ENCODE data around the gene PLCD1.
A peak's percentile ranks its signal among the peaks of the same experiment; 100 is the strongest.
"Not testable (repeated sequence)": the region's sequence is repeated elsewhere in the genome, so short reads cannot be mapped to it uniquely, and the experiment has no call there.

PLCD1 gene

DNA sequence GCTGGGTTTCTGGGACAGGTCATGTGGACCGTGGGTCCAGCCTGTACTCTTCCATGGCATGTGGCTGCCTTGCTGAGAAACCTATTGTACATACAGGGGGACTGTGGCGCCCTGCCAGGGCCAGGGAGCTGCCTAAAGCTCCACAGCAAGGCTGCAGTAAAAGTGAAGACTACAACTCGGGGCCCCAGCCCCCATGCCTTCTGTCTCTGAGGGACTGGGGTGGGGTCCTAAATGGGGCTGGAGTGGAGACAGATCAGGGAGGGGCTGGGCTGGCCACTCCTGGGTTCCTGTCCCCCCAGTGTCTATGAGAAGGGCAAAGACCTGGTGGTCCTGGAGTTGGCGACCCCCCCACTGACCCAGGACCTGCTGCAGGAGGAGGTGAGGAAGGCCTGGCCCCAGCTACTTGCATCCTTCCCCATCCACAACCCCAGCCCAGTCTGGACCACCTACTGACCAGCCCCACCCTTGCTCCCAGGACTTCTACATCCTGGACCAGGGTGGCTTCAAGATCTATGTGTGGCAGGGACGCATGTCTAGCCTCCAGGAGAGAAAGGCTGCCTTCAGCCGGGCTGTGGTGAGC is 31.6 kb downstream of the PLCD1 start:
- DNase-seq: no peak

DNA sequence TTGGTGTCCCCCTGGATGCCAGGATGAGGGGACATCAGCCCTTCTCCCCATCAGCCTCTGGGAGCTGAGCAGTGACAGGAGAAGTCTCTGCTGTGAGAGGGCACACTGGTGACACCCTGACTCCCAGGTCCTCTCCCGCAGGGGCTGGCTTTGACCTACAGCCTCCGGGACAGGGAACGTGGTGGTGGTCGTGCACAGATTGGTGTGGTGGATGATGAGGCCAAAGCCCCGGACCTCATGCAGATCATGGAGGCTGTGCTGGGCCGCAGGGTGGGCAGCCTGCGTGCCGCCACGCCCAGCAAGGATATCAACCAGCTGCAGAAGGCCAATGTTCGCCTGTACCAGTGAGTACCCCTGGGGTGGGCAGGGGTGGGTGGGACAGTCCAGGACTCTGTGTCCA is 32.1 kb downstream of the PLCD1 start:
- no peak for DNase-seq

DNA sequence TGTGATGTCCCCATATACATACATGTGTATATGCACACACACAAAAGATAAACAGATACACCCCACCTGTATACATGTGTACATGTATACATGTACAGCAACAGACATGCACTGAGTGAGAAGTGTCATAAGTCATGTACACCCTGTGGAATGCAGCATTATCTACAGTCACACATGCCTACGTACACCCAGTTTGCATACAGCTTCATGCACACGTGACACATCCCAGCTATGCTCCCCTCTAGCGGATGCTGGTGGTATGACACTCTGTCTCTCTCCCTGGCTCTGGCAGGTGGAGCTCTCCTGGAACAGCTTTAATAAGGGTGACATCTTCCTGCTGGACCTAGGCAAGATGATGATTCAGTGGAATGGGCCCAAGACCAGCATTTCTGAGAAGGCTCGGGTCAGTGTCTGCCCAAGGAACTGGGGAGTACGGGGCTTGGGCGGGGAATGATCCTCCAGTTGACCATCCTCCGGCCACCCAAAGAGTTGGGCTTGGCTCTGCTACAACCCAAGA is 32.6 kb downstream of the PLCD1 start:
- peak; percentile 92 for DNase-seq

DNA sequence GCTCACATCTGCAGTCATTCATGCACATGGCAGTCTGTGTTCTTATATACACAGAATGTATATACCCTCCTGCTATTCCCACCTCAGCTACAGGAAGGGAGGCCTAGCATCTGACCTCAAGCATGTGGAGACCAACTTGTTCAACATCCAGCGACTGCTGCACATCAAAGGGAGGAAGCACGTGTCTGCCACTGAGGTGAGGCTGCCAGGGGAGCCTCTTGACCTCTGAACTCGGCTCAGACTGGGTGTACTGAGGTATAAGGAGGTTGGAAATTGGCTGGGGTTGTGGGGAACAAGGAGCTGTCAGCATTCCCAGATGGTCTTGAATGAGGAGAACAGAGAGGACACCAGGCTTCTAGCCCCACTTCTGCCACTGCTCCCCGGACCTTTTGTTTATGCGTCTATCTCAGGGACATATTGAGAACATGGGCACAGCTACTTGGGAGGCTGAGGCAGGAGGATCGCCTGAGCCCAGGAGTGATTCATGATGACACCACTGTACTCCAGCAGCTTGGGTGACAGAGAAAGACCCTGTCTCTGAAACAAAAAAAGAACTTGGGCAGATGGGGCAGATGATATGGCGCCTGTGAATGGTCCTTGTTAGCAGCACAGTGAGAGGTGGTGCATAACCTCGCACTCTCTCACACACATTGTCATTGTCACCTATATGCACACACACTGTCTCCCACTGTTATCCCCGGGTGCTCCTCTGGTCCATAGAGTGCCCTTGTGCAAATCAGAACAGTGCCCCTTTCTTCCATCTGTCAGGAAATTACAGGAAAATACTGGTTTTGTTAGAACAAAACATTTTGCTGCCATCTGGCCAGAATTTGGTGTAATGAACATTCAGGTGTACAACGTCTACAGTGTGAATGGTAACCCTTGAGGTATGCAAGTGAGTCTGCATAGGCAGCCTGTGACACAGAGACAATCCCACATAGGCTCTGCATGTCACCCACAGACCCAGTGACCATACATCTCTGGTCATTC is 33.5 kb downstream of the PLCD1 start:
- DNase-seq: no peak

DNA sequence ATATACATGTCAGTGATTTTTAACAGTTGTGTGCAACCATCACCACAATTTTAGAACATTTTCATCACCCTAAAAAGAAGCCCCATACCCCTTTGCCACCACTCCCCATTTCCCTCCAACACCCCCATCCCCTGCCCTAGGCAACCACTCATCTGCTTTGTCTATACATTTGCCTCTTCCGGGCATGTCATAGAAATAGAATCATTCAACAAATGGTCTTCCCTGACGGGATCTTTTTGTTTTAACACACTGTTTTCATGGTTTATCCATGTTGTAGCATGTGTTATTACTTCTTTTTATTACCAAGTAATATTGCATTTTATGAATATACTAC is 34.8 kb downstream of the PLCD1 start:
- no peak for DNase-seq

DNA sequence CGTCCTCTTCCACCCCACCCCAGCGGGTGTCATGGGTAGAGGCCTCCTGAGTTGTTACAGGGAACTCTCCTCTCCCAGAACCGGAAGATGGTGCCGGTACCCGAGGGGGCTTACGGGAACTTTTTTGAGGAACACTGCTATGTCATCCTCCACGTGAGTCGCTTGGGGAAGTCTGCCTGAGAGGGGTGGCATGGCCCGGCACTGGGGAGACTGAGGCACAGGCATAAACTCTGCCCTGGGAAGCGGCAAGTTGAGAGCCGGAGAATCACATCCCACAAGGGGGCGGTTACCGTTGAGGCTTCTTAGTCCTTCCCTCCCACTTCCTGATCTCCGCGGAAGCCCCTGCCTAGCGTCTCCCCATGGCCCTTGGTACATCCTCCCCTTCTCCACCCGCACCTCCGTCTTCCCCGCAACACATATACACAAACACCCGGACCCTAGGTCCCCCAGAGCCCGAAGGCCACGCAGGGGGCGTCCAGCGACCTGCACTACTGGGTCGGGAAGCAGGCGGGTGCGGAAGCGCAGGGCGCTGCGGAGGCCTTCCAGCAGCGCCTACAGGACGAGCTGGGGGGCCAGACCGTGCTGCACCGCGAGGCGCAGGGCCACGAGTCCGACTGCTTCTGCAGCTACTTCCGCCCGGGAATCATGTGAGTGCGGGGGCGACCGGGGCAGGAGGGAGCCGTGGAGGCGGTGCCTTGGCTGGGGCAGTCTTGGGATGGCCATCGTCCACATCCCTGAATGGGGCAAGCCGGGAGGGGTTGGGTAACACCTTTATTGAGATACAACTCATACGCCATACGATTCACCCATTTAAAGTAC is 35.4 kb downstream of the PLCD1 start:
- DNase-seq: peak; percentile 78

DNA sequence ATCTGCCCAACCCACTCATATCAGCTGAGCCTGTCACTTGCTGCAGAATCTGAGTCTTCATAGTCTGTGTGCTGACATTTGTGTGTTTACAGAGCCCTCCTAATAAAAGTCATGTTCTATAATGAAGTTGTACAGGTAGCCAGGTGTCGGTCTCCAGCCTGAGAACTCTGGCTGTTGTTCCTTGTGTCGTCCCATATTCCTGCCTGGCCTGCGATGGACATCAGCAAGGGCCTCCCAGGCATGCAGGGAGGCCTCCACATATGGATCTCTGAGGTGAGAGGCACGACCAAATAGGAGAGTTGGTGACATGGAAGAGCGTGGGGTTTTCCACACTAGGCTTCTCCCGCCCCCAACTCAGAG is 36.0 kb downstream of the PLCD1 start:
- DNase-seq: no peak

DNA sequence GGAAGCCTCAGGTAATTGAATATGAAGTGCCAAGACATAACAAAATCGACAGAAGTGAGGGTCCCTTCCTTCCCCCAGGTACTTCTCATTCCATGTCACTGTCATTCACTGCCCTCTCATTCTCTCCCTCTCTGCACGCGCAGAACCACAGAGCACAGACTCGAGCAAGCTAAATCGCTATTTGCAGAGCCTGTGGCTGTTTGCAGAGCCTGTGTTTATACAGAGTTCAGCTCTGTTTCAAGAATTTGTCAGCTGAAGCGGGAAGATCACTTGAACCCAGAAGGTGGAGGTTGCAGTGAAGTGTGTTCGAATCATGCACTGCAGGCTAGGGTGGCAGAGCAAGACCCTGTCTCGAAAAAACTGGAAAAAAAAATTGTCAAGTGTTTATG is 36.4 kb downstream of the PLCD1 start:
- DNase-seq: no peak

DNA sequence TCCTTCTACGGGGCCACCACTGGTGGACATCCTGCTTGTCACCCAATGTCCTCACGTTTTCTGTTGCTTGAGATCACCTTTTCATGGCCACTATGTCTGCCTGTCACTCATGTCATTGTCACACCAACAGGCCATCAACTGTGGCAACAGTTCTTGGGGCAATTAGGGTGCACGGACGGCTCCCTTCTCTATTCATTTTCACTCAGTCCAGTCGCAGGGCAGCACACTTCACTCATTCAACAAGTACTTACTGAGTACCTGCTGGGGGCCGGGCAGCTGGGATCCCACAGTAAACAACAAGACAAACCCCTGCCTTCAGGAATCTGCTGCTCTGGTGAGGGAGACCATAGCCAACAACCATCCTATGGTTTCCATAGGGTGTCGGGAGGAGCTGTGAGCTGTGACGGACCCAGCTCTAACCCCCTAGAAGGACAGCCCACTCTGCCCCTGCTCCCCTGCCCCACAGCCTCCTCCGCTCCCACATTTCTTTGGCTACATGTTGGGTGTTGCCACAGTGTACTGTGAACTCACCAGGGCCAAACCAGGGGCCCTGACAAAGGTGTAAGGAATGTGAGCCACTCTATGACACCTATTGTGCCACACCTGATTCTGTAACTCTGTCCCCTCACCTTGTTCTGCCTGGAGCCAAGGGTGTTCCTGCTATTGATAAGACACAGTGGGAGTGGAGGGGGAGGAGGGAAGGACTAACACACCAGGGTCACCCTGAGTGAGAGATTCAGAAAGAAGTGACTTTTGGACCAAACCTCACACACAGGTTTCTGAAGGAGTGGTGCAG is 37.0 kb downstream of the PLCD1 start:
- DNase-seq: no peak

DNA sequence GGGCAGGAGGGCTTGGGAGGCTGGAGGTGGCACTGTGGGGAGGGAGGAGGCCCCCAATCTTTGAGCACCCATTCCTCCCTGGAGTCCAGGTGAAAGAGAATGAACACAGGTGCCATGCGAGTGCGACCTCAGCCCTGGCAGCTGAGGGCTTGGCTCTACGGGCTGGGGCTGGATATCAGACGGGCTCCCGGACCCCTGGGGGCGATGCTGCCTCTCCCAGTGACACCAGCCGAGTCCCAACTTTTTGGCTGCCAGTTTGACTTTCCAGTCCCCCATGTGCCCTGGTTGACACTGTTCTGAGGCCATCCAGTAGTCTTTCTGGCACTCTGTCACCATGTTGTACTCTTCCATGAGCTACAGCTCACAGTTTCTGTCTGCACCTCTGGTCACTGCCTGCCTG is 37.6 kb downstream of the PLCD1 start:
- no peak for DNase-seq

DNA sequence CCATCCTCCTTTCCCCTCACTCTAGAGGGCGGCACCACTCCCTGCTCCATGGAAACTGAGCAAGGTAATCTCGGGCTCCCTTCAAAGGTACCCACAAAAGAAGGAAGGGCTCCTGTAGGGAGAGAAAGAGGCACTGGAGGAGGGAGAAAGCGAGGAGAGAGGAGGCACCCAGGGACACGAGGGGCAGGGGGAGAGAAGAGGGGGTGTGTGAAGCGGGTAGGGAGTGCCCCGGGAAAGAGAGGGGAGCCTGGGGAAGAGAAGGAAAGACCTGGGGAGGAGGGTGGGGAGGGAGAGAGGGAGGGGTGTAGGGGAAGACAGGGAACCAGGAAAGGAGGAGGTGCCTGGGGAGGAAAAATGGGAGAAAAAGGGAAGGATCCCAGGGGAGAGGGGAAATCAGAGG is 38.3 kb downstream of the PLCD1 start:
- no peak for DNase-seq

DNA sequence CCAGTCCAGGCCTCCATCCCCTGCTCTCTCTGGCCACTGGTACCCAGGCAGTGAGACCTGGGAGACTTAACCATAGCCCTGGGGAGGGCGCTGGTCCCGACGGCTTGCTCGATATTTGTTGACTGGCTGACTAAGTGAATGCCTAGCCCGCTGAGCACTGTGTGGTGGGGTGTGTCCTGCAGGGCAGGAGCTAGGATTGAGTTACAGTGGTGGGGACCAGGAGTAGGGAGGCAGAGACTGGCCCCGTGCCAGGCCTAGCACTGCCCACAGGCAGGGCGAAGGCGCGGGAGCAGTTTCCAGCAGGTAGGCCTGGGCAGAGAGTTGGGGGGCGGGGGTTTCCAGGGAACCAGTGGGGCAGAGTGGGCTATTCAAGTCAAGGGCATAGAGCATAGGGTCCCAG is 38.9 kb downstream of the PLCD1 start, which contains the start of gene VILL:
VILL (plus strand) TSS at position 260 of the 400 bp plus-strand sequence. CDS start 2,887 bp downstream, outside the sequence.
- no peak for DNase-seq

DNA sequence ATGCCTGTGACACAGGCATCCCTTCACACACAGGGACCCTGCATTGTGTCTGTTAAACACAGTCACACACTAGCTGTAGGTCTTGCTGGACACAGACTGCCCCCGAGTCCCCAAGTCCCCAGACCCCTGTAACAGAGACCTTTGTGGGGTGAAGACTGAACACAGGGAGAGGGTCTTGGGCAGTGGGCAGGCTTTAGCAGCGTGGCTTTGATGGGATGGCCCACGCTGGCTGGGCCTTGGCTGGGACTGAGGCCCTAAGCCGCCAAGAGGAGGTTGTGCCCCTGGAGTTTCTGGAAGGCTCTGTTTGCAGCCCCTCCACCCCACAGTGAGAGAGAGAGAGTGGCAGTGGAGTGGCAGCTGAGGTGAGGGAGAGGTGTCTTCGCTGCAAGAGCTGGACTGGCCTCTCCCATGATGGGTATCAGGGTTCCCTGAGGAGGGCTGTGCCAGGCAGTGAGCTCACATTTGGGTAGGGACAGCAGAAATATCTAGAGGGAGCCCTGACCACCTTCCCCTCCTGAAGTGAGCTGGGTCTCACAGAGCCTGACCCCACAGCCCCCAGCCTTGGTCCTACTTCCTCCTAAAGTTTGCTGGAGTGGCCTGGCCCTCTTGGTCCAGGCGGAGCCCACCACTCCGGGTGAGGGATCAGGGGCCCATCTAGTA is 39.5 kb downstream of the PLCD1 start:
- no peak for DNase-seq

DNA sequence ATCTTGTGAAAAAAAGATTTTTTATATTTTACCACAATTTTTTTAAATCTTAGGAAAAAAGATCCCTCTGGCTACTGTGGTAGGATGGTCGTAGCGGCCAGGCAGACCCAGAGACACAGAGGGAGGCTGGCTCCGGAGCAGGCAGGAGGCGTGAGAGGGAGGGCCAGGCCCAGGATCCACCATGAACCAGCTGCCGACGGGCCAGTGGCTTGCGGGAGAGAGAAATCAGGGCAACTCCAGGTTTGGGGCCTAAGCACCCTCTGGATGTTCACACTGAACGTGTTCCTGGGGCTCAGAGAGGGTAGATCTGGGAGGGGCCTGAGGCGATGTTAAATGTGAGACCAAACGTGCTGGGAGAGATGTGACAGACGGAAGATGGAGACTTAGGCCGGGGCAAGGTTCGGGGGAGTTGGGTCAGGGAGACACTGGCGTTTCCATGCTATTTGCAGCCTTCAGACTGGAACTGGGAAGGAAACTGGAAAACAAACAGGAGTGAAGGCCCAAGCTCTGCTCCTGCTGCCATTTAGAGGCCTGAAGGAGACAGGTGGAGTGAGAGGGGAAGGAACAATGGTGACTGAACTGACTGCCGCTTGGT is 40.4 kb downstream of the PLCD1 start:
- no peak for DNase-seq

DNA sequence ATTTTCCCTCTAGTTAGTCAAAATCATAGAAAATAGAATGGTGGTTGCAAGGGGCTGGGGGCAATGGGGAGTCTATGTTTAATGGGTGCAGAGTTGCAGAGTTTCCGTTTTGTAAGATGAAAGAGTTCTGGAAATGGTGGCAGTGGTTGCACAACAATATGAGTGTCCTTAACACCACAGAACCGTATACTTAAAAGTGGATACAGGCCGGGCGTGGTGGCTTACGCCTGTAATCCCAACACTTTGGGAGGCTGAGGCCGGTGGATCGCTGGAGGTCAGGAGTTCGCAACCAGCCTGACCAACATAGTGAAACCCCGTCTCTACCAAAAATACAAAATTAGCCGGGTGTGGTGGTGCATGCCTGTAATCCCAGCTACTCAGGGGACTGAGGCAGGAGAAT is 41.1 kb downstream of the PLCD1 start:
- DNase-seq: not testable (repeated sequence)

DNA sequence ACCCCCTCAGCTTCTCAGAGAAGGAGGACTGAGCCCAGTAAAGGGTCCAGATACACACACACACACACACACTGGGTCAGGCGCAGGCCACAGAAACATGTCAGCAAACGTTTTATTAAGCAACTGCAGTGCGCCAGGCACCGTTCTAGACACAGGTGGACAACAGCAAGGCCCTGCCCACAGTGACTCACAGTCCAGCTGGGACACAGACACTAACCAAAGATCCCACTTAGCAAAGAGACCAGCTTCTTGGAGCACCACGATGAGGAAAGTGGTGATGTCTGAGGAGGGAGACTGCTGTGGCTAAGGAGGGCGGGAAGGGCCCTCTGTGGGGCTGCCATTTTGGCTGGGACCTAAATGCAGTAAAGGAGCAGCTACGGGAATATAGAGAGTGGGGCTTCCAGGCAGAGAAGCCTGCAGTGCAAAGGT is 41.7 kb downstream of the PLCD1 start:
- DNase-seq: no peak

DNA sequence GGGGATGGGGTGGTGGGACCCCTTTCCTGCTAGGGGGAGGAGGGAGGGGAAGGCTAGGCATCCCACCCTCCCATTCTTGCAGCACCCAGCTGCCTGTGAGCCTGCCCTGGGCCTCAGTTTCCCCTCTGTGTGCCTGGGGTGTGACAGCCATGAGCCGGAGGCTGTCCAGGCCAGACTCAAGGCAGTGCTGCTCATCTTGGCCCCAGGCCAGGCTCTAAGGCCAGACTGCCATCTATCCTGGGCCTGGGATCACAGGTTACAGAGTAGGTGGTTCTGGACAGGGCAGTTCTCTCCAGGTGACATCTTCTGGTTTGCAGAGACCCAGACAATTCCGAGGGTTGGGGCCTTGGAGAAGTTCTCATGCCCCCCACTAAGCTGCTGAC is 42.1 kb downstream of the PLCD1 start:
- no peak for DNase-seq

DNA sequence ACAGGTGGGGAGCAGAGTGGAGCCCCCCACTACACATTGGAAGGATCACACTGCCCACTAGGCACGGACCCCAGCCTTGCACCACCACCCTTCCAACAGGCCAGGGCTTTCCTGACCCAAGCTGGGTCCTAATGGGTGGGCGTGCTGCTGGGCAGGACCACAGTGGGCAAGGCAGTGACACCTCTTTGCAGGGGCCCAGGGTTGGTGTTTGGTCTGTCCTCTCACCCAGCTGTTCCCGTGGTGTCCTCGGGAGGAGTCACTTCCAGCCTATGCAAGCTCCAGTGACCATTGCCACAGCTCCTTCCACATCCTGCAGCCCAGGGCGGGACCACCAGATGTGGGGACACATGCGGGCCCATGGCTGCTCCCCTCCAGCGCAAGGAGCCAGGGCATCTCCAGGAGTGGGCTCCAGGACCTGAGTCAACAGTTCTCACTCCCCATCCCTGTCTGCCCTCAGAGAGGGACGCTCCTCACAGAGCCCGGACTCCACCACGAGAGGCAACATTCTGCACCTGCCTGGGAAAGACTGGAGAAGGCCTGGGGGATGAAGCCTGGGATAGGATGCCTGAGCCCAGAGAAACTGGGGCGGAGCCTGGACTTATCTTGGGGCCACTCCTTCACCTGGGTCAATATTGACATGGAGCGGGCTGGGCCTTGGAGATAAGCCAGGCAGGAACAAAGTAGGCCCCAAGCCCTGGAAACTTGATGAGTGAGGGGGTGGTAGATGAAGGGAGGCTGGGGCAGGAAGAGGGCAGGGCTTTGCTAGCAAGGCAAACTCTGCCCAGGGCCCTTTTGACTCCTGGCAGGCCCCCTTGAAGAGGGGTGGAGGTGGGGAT is 42.7 kb downstream of the PLCD1 start:
- peak; percentile 62 for DNase-seq

DNA sequence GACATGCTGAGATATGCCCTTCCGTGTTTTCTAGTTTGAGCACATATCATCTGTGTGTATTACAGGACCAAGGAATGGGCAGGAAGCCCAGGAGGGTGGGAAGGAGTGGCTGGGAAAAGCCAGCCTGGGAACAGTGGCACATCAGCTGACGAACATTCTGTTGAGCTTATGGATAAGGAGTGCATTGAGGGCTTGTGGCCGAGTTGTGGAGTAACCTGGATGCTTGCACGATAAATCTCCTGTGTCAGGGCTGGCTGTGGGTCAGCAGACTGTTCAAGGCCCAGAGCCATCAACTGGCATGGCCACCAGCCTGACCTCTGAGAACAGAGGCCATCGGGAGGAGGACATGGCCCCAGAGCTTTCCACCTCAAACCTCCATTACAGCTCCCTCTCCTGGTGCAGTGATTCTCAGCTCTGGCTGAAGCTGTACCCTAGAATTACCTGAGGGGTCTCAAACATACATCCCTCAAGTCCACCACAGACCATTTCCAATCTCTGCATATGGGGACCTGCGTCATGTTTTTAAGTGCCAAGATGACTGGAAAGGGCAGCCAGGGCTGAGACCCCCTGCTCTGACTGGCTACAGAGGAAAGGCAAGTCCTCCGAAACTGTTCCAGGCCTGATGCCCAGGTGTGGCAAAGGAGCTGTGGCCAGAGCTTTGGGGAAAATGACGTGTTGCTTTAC is 43.7 kb downstream of the PLCD1 start:
- no peak for DNase-seq

DNA sequence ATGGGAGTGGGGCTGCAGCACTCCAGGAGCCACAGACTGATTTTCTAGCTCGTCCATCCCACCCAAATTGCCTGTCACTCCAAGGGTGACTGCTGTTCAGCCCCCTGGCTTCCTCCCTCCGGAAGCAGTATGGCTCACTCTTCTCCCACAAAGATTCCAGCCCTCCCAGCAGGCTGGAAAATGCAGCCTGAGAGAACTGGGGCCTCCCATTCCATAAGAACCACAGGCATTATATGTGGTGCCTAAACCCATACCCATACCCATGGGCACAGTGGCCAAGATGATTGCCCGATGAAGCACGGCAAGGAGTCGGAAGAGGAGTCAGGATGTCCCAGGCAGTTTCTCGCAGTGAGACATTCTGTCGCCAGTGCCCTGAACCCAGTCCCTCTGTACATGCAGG is 44.8 kb downstream of the PLCD1 start:
- DNase-seq: no peak

All from hematopoietic multipotent progenitor cell treated with erythropoietin and hydrocortisone succinate and interleukin-3 and kit ligand, for 8 days (in vitro differentiated cells).